Cardiac fibroblast (primary cell): ENCODE measurements around the gene GNAO1.

Experiments used
- DNase-seq, 2 donors: peaks; one replicate each; pipeline versions ENCODE4 v3.0.0 to v3.0.0-alpha.2; 2010; ENCODE audit warnings: low read depth in 2 of 2
- H3K4me3 ChIP-seq, 2 donors: replicated peaks in 1 of 2; 1 replicate in 1 of 2; 2 replicates in 1 of 2; pipeline ENCODE4 v1.5.1; 2011; ENCODE audit warnings: low read depth in 2 of 2, low read length in 2 of 2, mild to moderate bottlenecking in 2 of 2, moderate library complexity in 1 of 2
- TF ChIP-seq, protein P1 (sequence below): IDR thresholded peaks from one replicate; pipeline ENCODE4 v1.5.1; 2011; ENCODE audit warnings: low read depth, mild to moderate bottlenecking, low read length, inconsistent platforms

GNAO1 gene

DNA sequence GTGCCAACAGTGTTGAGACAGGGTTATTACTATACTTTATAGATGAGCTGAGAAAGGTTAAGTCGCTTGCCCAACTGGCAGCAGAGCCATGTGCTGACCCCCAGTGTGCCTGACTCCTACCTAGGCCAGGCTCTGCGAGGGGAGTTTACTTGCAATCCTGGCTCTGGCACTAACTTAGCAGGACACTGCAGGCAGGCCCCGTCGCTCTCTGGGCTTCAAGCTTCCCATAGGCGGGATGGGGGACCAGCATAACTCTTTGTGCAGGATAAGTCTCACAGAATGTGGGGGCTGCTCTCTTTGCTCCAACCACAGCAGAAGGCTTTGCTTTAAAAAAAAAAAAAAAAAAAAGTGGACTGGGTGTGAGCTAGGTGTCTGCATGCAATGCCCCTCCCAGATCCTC is 102.7 kb downstream of the GNAO1 start:
- DNase-seq = no peak
- no peak overlapping the region for H3K4me3 ChIP-seq
- TF ChIP-seq, protein P1, sequence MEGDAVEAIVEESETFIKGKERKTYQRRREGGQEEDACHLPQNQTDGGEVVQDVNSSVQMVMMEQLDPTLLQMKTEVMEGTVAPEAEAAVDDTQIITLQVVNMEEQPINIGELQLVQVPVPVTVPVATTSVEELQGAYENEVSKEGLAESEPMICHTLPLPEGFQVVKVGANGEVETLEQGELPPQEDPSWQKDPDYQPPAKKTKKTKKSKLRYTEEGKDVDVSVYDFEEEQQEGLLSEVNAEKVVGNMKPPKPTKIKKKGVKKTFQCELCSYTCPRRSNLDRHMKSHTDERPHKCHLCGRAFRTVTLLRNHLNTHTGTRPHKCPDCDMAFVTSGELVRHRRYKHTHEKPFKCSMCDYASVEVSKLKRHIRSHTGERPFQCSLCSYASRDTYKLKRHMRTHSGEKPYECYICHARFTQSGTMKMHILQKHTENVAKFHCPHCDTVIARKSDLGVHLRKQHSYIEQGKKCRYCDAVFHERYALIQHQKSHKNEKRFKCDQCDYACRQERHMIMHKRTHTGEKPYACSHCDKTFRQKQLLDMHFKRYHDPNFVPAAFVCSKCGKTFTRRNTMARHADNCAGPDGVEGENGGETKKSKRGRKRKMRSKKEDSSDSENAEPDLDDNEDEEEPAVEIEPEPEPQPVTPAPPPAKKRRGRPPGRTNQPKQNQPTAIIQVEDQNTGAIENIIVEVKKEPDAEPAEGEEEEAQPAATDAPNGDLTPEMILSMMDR = no peak

DNA sequence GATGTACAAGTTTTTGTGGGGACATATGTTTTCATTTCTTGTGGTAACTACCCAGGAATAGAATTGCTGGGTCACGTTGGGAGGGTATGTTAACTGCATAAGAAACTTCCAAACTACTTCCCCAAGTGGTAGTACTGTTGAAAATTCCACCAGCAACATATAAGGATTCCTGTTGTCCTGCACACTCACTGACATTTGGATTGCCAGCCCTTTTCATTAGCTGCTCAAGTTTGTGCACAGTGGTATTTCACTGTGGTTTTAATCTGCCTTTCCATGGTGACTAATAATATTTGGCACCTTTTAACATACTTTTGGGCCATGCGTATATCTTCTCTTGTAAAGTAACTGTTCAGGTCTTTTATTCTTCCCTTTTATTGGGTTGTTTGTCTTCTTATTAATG is 103.3 kb downstream of the GNAO1 start:
- no peak overlapping the region for H3K4me3 ChIP-seq
- peak; percentile 71 to 90 for DNase-seq
- TF ChIP-seq, protein P1 = no peak

DNA sequence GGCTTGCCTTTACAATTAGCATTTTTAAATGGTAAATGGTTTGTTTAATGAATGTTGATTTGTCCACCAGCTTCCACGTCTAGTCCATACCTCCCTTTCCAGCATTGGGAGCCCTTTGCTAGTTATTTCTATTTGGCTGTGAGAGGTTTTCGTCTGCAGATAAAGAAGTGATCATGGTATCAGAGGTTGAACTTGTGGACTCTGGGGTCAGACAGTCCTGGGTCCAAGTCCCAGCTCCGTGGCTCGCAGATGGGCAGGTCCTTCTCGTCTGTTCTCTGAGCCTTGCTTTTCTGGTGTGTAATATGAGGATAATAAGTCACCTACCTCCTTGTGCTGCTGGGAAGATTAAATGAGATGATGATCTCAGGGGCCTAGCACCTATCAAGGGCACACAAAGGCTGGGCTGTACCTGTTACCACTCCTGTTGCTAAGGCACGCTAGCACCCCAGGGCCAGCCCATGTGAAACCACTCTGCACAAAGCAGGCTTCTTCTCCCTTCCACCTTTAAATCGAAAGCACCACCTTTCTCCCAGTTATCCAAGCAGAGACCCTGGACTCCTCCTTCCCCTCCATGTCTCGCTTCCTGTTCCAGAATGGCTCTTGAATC is 103.9 kb downstream of the GNAO1 start:
- TF ChIP-seq, protein P1 = no peak
- DNase-seq = no peak
- no peak overlapping the region for H3K4me3 ChIP-seq

DNA sequence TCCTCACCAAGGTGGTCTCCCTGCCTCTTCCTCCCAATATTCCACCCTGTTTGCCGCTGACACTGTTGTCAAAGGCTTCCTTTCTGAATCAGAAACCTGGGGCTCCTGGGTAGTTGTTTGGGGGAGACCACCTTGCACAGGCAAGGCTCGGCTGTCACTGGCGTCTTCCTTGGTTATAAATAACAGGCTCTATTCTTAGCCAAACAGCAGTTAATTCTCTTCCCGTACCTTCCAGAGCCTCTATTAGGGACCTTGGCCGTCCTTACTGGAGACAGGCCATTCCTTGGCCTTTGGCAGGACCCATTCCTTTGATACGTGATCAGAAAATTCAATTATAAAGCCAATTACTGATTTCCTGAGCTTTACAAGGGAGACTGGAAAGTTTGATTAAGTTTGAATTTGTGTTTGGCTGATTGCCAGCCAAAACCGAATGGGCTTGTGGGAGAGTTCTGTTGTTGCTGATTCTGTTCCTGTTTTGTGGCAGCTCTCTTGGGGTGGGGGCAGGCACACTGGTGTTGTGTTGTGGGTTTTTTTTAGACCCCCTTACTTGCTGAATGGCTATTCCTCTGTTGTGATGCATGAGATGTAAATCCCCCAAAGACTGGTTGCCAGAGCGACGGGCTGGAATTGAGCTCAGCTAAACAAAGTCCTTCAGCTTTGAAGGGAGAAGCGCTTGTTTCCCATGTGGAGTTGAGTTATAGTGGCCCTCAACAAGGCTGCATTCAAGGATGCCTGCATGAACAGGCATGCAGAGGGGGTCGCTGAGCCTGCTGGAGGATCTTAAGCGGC is 104.6 kb downstream of the GNAO1 start:
- DNase-seq = no peak
- TF ChIP-seq, protein P1 = no peak
- no peak overlapping the region for H3K4me3 ChIP-seq

DNA sequence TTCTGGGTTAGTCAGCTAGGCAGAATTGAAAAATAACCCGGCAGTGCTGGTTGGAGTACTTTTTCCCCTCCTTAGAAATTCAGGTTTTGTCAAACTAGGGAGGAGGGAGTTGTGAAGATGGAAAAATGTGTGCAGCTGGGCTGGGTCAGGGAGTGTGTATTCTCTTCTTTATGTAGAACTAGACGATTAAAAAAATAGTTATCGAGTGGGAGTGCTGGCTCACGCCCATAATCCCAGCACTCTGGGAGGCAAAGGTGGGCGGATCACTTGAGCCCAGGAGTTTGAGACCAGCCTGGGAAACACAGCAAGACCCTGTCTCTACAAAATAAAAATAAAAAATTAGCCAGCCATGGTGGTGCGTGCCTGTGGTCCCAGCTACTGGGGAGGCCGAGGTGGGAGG is 106.4 kb downstream of the GNAO1 start:
- DNase-seq = no peak
- TF ChIP-seq, protein P1 = no peak
- H3K4me3 ChIP-seq = no peak overlapping the region

DNA sequence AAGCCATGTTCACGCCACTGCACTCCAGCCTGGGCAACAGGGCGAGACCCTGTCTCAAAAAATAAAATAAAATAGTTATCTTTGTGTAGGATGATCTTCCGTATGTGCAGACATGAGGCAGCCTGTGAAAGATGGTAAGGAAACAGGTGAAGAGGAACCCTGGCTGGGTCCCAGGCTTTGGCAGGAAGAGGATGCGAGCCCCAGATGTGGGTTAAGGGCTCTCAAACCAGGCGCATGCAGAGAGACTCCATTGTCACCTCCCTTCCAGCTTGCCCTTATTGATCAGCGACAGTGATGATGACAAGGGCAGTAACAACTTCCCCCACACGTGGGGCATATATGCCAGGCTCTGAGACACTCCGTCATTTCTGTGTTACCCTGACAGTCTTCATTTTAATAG is 106.8 kb downstream of the GNAO1 start:
- TF ChIP-seq, protein P1 = no peak
- DNase-seq = no peak
- no peak overlapping the region for H3K4me3 ChIP-seq
